Sigmoid colon (tissue), 7 donors: ENCODE measurements around the gene CACNA1C. TPM values are rescaled to one million over a fixed set of nuclear protein-coding genes. Genes with fewer than 3 reads are reported as not detected.
A peak's percentile ranks its signal among the peaks of the same experiment; 100 is the strongest.

ENCODE experiments used
- DNase-seq: peaks from one replicate; pipeline ENCODE4 v3.0.0-alpha.2; 2019
- H3K27ac ChIP-seq, 4 donors: fragments of 200-600 bp; sonication (generic); one replicate each; pipeline ENCODE4 v1.5.1; 2016 to 2019; ENCODE audit warnings: mild to moderate bottlenecking in 1 of 4
- H3K27me3 ChIP-seq, 3 donors: fragments of 200-600 bp; sonication (generic); one replicate each; pipeline ENCODE4 v1.5.1; 2019; ENCODE audit warnings: mild to moderate bottlenecking in 1 of 3
- H3K36me3 ChIP-seq, 4 donors: fragments of 200-600 bp; sonication (generic); one replicate each; pipeline ENCODE4 v1.5.1; 2016 to 2019
- H3K4me1 ChIP-seq, 4 donors: fragments of 200-600 bp; sonication (generic); one replicate each; pipeline ENCODE4 v1.5.1; 2017 to 2019
- H3K4me3 ChIP-seq, 4 donors: fragments of 200-600 bp; sonication (generic); one replicate each; pipeline ENCODE4 v1.5.1; 2017 to 2019; ENCODE audit warnings: mild to moderate bottlenecking in 2 of 4, moderate library complexity in 1 of 4
- H3K9me3 ChIP-seq, 4 donors: fragments of 200-600 bp in 3 of 4; sonication (generic) in 3 of 4; one replicate each; pipeline versions ENCODE4 v1.5.1 to v1.6.1; 2013 to 2019
- EP300 ChIP-seq, 4 donors: sonication (generic); formaldehyde crosslinking; IDR thresholded peaks; one replicate each; pipeline ENCODE4 v1.6.1; 2017; ENCODE audit warnings: antibody characterized with exemption in 4 of 4
- POLR2A ChIP-seq, 2 donors: fragments of 450-650 bp; IDR thresholded peaks; one replicate each; pipeline ENCODE4 v1.6.1; 2016; ENCODE audit warnings: antibody characterized with exemption in 2 of 2, mild to moderate bottlenecking in 2 of 2, moderate library complexity in 2 of 2
- POLR2AphosphoS5 ChIP-seq, 4 donors: sonication (generic); formaldehyde crosslinking; IDR thresholded peaks; one replicate each; pipeline ENCODE4 v1.6.1; 2017; ENCODE audit warnings: antibody characterized with exemption in 4 of 4
- WGBS, 2 donors: extraction: QIAGEN DNeasy Blood & Tissue Kit; methylation state at CpG; one replicate each; pipeline ENCODE4 v1.1.7; 2013; 5-methylcytosine and 5-hydroxymethylcytosine counted together
- intact Hi-C: fragments of 100-400 bp; cut with DNase I; formaldehyde crosslinking; loops from one replicate; pipeline ENCODE4 v1.15.1; 2023
- polyA plus RNA-seq, 3 donors: library from polyadenylated mRNA; stranded (reverse); fragments of 200-250 nt; gene quantifications; one replicate each; pipeline ENCODE4 v1.2.3, GENCODE V29; 2013
- total RNA-seq, 4 donors: library from RNA; depleted of rRNA; stranded (reverse); fragments of >200 nt; gene quantifications; one replicate each; pipeline ENCODE4 v1.1.0, GENCODE V29; 2016
- TF ChIP-seq, protein P1 (sequence below), 4 experiments: fragments of 450-650 bp in 3 of 4; fragments of 200-600 bp in 1 of 4; IDR thresholded peaks; one replicate each; pipeline ENCODE4 v1.5.1; 2016 to 2019; ENCODE audit warnings: antibody characterized with exemption in 4 of 4, mild to moderate bottlenecking in 3 of 4, moderate library complexity in 2 of 4
- donor health status: healthy with polysubstance abuse.
- donor health status: Bipolar disorder and iron deficiency.
- donor health status: healthy.

CACNA1C gene
- total and polyA plus RNA-seq, 7 donors = 0.46 to 213 (median 62.0) TPM

DNA sequence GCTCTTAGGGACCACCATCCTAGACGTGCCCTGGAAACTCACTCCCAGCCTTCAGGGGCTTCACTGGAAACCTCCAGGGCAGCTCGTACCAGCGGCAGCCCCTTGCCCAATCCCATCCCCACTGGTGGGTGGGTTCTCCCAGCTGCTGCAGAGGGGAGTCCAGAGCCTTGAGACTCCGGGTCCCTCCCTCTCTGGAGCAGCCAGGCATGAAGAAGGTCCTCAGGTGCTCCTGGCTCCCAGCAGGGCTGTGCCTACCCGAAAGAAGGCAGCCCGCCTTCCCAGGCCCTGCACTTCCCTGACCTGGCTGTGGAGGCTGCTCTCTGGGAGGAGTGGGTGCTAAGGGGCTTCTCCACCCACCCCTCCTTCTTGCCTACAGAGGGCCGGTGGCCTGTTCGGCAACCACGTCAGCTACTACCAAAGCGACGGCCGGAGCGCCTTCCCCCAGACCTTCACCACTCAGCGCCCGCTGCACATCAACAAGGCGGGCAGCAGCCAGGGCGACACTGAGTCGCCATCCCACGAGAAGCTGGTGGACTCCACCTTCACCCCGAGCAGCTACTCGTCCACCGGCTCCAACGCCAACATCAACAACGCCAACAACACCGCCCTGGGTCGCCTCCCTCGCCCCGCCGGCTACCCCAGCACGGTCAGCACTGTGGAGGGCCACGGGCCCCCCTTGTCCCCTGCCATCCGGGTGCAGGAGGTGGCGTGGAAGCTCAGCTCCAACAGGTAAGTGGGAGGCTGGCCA is 626.5 kb downstream of the CACNA1C start:
- 91 to 94% methylated on average over 33 of the region's 33 CpGs for WGBS, 2 donors
- TF ChIP-seq POLR2A (IDR thresholded peaks at IDR 0.05) (no peak), EP300 (IDR thresholded peaks at IDR 0.05) (no peak), POLR2AphosphoS5 (IDR thresholded peaks at IDR 0.05) (no peak)
- TF ChIP-seq, protein P1, sequence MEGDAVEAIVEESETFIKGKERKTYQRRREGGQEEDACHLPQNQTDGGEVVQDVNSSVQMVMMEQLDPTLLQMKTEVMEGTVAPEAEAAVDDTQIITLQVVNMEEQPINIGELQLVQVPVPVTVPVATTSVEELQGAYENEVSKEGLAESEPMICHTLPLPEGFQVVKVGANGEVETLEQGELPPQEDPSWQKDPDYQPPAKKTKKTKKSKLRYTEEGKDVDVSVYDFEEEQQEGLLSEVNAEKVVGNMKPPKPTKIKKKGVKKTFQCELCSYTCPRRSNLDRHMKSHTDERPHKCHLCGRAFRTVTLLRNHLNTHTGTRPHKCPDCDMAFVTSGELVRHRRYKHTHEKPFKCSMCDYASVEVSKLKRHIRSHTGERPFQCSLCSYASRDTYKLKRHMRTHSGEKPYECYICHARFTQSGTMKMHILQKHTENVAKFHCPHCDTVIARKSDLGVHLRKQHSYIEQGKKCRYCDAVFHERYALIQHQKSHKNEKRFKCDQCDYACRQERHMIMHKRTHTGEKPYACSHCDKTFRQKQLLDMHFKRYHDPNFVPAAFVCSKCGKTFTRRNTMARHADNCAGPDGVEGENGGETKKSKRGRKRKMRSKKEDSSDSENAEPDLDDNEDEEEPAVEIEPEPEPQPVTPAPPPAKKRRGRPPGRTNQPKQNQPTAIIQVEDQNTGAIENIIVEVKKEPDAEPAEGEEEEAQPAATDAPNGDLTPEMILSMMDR (IDR thresholded peaks at IDR 0.05) = no peak
- no peaks in the 10 kb centered on the region for H3K27me3 ChIP-seq
- peaks cover 12 to 99% (median 47%) of the 10 kb centered on the region in 4 donors for H3K36me3 ChIP-seq
- no peak overlapping the region for H3K27ac ChIP-seq
- peaks cover 0 to 10% (median 3%) of the 10 kb centered on the region in 4 donors for H3K4me1 ChIP-seq
- H3K9me3 ChIP-seq = no peaks in the 10 kb centered on the region
- no peak for DNase-seq
- intact Hi-C loops = no loop called here
- no peak overlapping the region for H3K4me3 ChIP-seq

DNA sequence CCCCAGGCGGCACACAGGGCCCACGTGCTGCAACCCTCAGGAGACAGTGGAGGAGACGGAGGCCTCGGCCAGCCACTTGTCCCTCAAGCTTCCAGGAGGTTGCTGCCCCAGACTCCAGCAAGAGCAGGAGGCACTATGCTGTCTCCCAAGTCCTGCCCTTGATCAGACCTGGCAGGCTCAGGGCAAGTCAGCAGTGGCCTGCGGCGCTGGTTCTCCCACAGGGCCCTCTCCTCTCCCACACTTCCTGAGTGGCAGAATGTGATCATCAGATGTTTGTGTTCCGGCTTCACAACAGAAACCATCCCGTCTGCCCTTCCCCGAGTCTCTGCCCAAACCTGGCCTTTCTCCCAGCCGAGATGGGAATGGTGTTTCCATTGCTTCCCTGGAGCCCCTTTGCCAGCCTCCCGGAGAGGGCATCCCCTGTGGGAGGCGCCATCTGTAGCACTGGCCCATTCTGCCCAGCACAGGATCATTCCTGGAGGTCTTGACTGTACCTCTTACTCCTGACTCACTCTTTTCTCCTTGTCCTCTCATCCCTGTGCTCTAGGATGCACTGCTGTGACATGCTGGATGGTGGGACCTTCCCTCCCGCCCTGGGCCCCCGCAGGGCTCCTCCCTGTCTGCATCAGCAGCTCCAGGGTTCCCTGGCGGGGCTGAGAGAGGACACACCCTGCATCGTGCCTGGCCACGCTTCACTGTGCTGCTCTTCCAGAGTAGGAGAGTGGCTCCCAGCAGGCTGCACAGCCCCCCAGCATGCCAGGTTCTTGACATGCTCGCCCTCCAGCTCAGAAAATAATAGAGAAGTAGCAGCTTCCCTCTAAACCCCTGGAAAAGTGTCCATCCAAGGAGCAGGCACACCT is 627.3 kb downstream of the CACNA1C start:
- Histone ChIP-seq H3K4me3 (no peak overlapping the region), H3K27me3 (no peaks in the 10 kb centered on the region), H3K9me3 (no peaks in the 10 kb centered on the region), H3K36me3 (peaks cover 12 to 98% (median 46%) of the 10 kb centered on the region in 4 donors), H3K27ac (no peak overlapping the region), H3K4me1 (peaks cover 0 to 10% (median 3%) of the 10 kb centered on the region in 4 donors)
- DNase-seq = no peak
- 82 to 86% methylated on average over 18 of the region's 18 CpGs for WGBS, 2 donors
- intact Hi-C loops = loop anchor here (5.0 kb wide), 1 partner anchor 102 kb away; no protein-coding TSS in a partner anchor
- TF ChIP-seq, protein P1 (IDR thresholded peaks at IDR 0.05) = no peak
- TF ChIP-seq POLR2AphosphoS5 (IDR thresholded peaks at IDR 0.05) (no peak), POLR2A (IDR thresholded peaks at IDR 0.05) (no peak), EP300 (IDR thresholded peaks at IDR 0.05) (no peak)

GRCh38 chr12:2680676-2681039 is 627.9 kb downstream of the CACNA1C start:
- TF ChIP-seq POLR2AphosphoS5 (IDR thresholded peaks at IDR 0.05) (no peak), EP300 (IDR thresholded peaks at IDR 0.05) (no peak), POLR2A (IDR thresholded peaks at IDR 0.05) (no peak)
- TF ChIP-seq, protein P1 (IDR thresholded peaks at IDR 0.05) = no peak
- H3K9me3 ChIP-seq = no peaks in the 10 kb centered on the region
- H3K36me3 ChIP-seq = peaks cover 12 to 95% (median 48%) of the 10 kb centered on the region in 4 donors
- DNase-seq = no peak
- 89 to 90% methylated on average over 3 of the region's 3 CpGs for WGBS, 2 donors
- H3K27ac ChIP-seq = no peak overlapping the region
- intact Hi-C loops = loop anchor here (5.0 kb wide), 1 partner anchor 102 kb away; no protein-coding TSS in a partner anchor
- H3K4me3 ChIP-seq = no peak overlapping the region
- peaks cover 0 to 10% (median 3%) of the 10 kb centered on the region in 4 donors for H3K4me1 ChIP-seq
- H3K27me3 ChIP-seq = no peaks in the 10 kb centered on the region

DNA sequence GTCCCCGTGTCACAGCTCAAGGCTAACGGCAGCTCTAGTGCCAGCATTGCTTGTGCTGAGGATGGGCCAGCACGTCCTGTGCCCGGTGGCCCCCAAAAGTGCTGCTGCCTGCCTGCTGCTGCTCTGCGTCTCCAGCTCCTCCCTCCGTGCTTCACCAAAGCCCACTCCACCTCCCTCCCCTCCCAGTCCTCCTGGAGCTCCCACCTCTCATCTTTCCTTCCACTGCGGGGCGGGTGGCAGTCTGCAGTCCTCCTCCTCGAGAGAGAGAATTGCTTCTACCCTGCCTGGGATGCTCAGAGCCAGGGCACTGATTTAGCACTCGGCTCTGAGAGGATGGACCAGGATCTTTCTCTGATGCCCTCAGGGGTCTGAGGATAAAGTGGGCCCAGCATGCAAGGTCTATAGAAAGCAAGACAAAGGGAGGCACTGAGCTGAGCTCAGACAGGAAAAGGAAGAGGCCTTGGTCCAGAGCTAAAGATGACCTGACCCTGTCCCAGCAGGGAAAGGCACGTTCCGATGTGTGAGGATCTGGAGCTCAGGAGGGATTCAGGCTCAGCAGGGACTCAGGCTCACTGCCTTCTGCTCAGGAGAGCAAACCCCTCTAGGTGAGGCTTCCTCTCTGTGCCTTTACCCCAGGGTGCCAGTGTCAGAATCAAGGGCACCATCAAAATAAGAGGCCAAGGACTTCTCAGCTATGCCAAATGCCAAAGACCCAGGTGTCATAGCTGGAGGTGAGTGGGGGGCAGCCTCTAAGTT is 628.8 kb downstream of the CACNA1C start:
- peak overlapping the region in 1 of 4 donors; percentile 10 for H3K27ac ChIP-seq
- H3K36me3 ChIP-seq = peaks cover 16 to 95% (median 54%) of the 10 kb centered on the region in 4 donors
- no peaks in the 10 kb centered on the region for H3K9me3 ChIP-seq
- no peaks in the 10 kb centered on the region for H3K27me3 ChIP-seq
- intact Hi-C loops = loop anchor here (5.0 kb wide), 1 partner anchor 101 kb away; no protein-coding TSS in a partner anchor
- H3K4me3 ChIP-seq = no peak overlapping the region
- 75 to 80% methylated on average over 12 of the region's 12 CpGs for WGBS, 2 donors
- H3K4me1 ChIP-seq = peaks cover 0 to 10% (median 3%) of the 10 kb centered on the region in 4 donors
- TF ChIP-seq EP300 (IDR thresholded peaks at IDR 0.05) = no peak
- no peak for DNase-seq
